GM12872 (cell line): ENCODE measurements around the gene COL17A1.

Experiments used
- CTCF ChIP-seq: IDR thresholded peaks from 3 replicates; pipeline ENCODE4 v1.5.1; 2011; ENCODE audit warnings: low read depth, mild to moderate bottlenecking, low read length, moderate library complexity; ENCODE audit not compliant: insufficient read depth

Gene COL17A1

GRCh38 chr10:104028823-104029520 lies 56.7 kb downstream of the COL17A1 start:
- TF ChIP-seq CTCF, result no peak

GRCh38 chr10:104028146-104028545 lies 57.5 kb downstream of the COL17A1 start:
- TF ChIP-seq CTCF, result peak; percentile 28; the same call in 1 of the 3 replicates

- TF ChIP-seq CTCF, result no peak
Measured at GRCh38 chr10:104026762-104027161, 58.9 kb downstream of the COL17A1 start.

DNA sequence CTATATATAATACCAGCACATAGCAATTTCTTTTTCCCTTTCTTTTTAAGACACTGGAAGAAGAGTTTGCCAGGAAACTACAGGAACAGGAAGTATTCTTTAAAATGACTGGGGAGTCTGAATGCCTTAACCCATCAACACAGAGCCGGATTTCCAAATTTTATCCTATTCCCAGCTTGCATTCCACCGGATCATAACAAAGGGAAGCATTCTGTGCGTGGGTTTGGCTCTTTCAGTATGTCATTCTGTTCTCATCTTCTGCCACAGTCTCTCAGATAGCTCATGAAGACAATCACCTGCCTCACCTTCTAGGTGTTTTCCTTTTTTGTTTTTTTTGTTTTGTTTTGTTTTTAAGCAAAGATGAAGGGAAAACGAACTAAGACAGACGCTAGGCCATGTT lies 60.2 kb downstream of the COL17A1 start:
- TF ChIP-seq CTCF, result no peak

GRCh38 chr10:104022026-104022425 lies 63.7 kb downstream of the COL17A1 start:
- TF ChIP-seq CTCF, result no peak

DNA sequence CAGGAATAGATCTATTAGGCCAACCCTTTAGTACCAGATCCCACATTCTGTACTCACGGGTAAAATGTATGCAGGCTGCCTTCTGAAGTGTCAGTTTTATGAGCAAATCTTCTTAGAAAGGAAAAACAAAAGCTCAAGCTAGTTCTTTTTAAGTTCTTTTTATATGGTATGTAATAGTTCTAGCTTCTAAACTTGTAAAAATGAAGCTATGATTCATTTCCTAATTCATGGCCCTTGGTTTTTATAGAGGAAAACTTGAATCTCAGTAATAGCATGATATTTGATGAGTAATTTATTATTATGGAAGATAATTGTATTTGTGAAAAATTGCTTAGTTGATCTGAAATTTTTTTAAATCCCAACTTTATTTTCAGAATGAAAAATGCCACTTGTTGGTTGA lies 64.4 kb downstream of the COL17A1 start:
- no peak for TF ChIP-seq CTCF

- no peak for TF ChIP-seq CTCF
Measured at GRCh38 chr10:104020020-104020419, 65.7 kb downstream of the COL17A1 start.
